ENCODE results near the gene MACF1.

Gene MACF1

GRCh38 chr1:39295901-39296300 is 91.4 kb downstream of the MACF1 start:
- TF ChIP-seq, protein P1, sequence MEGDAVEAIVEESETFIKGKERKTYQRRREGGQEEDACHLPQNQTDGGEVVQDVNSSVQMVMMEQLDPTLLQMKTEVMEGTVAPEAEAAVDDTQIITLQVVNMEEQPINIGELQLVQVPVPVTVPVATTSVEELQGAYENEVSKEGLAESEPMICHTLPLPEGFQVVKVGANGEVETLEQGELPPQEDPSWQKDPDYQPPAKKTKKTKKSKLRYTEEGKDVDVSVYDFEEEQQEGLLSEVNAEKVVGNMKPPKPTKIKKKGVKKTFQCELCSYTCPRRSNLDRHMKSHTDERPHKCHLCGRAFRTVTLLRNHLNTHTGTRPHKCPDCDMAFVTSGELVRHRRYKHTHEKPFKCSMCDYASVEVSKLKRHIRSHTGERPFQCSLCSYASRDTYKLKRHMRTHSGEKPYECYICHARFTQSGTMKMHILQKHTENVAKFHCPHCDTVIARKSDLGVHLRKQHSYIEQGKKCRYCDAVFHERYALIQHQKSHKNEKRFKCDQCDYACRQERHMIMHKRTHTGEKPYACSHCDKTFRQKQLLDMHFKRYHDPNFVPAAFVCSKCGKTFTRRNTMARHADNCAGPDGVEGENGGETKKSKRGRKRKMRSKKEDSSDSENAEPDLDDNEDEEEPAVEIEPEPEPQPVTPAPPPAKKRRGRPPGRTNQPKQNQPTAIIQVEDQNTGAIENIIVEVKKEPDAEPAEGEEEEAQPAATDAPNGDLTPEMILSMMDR (IDR thresholded peaks at IDR 0.05; ENCODE audit: insufficient read depth, low read length, poor library complexity, severe bottlenecking) = no peak
- Histone ChIP-seq H3K27me3 (replicated peaks; ENCODE audit: control insufficient read depth, insufficient read depth, low read length) (no peaks in the 10 kb centered on the region), H3K4me3 (replicated peaks; ENCODE audit: low read depth, low read length) (no peak overlapping the region), H3K36me3 (ENCODE audit: control insufficient read depth, insufficient read depth, low read length) (peaks cover 27% of the 10 kb centered on the region)
- no peak for DNase-seq (ENCODE audit: extremely low read depth, insufficient read length)

DNA sequence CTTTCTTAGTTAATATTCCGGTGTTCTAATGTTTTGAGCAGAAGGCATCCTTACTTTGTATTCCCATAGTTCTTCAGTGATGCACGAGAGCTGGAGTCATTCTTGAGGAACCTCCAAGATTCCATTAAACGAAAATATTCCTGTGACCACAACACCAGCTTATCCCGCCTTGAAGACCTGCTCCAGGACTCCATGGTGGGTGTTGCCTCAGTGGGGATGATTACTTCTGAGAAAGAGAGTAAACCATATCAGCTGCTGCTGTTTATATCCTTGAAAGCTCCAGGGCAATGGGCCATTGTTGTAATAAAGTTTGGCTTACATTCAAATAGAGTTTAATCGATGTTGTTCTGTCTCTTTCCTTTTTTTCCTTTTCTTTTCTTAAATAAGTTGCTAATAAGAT is 93.1 kb downstream of the MACF1 start:
- Histone ChIP-seq H3K27me3 (replicated peaks; ENCODE audit: control insufficient read depth, insufficient read depth, low read length) (no peaks in the 10 kb centered on the region), H3K36me3 (ENCODE audit: control insufficient read depth, insufficient read depth, low read length) (peaks cover 22% of the 10 kb centered on the region), H3K4me3 (replicated peaks; ENCODE audit: low read depth, low read length) (no peak overlapping the region)
- TF ChIP-seq, protein P1 (IDR thresholded peaks at IDR 0.05; ENCODE audit: insufficient read depth, low read length, poor library complexity, severe bottlenecking) = no peak
- DNase-seq (ENCODE audit: extremely low read depth, insufficient read length) = no peak

DNA sequence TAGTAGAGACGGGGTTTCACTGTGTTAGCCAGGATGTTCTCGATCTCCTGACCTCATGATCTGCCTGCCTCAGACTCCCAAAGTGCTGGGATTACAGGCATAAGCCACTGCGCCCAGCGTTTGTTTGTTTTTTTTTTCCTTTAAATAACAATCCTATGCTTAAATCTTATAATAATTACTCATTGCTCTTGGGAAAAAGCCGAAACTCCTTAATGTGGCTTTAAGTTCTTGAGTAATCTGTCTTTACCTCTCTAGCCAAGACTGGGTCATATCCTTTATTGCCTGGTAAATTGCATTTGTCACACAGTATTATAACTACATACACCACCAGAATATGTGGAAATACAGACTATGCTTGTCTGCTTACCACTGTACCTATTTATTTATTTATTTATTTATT is 97.1 kb downstream of the MACF1 start:
- Histone ChIP-seq H3K4me3 (replicated peaks; ENCODE audit: low read depth, low read length) (no peak overlapping the region), H3K27me3 (replicated peaks; ENCODE audit: control insufficient read depth, insufficient read depth, low read length) (no peaks in the 10 kb centered on the region), H3K36me3 (ENCODE audit: control insufficient read depth, insufficient read depth, low read length) (peaks cover 12% of the 10 kb centered on the region)
- TF ChIP-seq, protein P1 (IDR thresholded peaks at IDR 0.05; ENCODE audit: insufficient read depth, low read length, poor library complexity, severe bottlenecking) = no peak
- no peak for DNase-seq (ENCODE audit: extremely low read depth, insufficient read length)

GRCh38 chr1:39305555-39305954 is 101.1 kb downstream of the MACF1 start:
- no peak overlapping the region for H3K4me3 ChIP-seq (replicated peaks; ENCODE audit: low read depth, low read length)
- peaks cover 12% of the 10 kb centered on the region for H3K36me3 ChIP-seq (ENCODE audit: control insufficient read depth, insufficient read depth, low read length)
- no peak for DNase-seq (ENCODE audit: extremely low read depth, insufficient read length)
- TF ChIP-seq, protein P1 (IDR thresholded peaks at IDR 0.05; ENCODE audit: insufficient read depth, low read length, poor library complexity, severe bottlenecking) = no peak
- no peaks in the 10 kb centered on the region for H3K27me3 ChIP-seq (replicated peaks; ENCODE audit: control insufficient read depth, insufficient read depth, low read length)

GRCh38 chr1:39310015-39310414 is 105.5 kb downstream of the MACF1 start:
- H3K27me3 ChIP-seq (replicated peaks; ENCODE audit: control insufficient read depth, insufficient read depth, low read length) = no peaks in the 10 kb centered on the region
- TF ChIP-seq, protein P1 (IDR thresholded peaks at IDR 0.05; ENCODE audit: insufficient read depth, low read length, poor library complexity, severe bottlenecking) = no peak
- no peak overlapping the region for H3K4me3 ChIP-seq (replicated peaks; ENCODE audit: low read depth, low read length)
- no peak for DNase-seq (ENCODE audit: extremely low read depth, insufficient read length)
- peaks cover 13% of the 10 kb centered on the region for H3K36me3 ChIP-seq (ENCODE audit: control insufficient read depth, insufficient read depth, low read length)

DNA sequence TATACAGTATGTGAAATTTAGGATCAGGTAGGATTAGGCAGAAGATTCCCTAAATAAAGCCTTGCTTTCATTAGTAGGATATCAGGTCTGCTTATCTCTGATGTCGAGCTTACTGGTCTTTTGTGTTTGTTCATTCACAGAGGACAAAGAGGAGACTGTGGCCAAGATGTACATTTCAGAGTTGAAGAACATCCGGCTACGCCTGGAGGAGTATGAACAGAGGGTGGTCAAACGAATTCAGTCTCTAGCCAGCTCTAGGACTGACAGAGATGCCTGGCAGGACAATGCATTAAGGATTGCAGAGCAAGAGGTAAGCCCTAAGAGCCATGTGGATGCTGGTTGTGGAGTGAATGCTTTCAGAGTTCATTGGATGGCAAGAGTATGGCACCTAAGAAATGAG is 106.2 kb downstream of the MACF1 start:
- Histone ChIP-seq H3K36me3 (ENCODE audit: control insufficient read depth, insufficient read depth, low read length) (peaks cover 11% of the 10 kb centered on the region), H3K4me3 (replicated peaks; ENCODE audit: low read depth, low read length) (no peak overlapping the region), H3K27me3 (replicated peaks; ENCODE audit: control insufficient read depth, insufficient read depth, low read length) (no peaks in the 10 kb centered on the region)
- TF ChIP-seq, protein P1 (IDR thresholded peaks at IDR 0.05; ENCODE audit: insufficient read depth, low read length, poor library complexity, severe bottlenecking) = no peak
- no peak for DNase-seq (ENCODE audit: extremely low read depth, insufficient read length)

Data from GM06990 (cell line).